ENCODE results near the gene RELT. TPM values are rescaled to one million over a fixed set of nuclear protein-coding genes. Genes with fewer than 3 reads are reported as not detected.

The RELT gene
- total and polyA plus RNA-seq, 7 donors: 0.28 to 9.3 (median 1.1) TPM

DNA sequence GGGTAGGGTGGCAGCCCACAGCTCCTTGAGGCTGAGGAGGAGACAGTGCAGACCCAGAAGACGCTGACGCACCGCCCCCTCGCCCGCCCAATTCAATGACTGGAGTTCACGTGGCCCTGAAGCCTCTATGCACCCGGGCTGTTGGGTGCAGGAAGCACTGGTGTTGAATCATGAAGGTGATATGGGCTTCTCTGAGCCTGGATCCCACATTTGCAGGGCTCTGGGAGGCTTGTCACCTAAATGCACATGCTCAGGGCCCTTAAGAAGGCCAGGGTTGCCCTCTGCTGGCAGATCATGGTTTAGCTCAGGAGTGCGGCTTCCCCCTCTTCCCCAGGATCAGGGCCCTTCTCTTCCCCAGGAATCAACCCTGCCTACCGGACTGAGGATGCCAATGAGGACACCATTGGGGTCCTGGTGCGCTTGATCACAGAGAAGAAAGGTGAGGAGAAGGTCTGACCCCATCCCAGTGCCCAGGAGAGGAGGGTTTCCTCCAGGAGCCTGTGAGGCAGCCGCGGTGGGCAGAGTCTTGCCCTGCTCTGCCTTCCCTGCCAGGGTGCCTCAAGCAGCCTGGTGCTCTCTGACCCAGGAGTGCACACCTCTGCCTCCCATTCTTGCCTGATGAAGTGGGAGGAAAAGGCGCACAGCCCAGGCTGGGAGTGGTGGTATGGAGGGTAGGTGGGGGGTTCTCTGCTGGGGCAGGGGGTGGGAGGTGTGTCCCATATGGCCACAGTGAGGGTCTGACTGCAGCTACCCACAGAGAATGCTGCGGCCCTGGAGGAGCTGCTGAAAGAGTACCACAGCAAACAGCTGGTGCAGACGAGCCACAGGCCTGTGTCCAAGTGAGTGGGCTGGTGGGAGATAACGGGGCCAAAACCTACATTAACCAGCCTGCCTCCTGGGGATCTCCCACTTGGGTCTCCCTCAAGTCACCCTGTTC lies 17.5 kb downstream of the RELT start:
- DNase-seq: peak; percentile 83
- no peak for TF ChIP-seq POLR2AphosphoS5 (IDR thresholded peaks at IDR 0.05)
- TF ChIP-seq, protein P1, sequence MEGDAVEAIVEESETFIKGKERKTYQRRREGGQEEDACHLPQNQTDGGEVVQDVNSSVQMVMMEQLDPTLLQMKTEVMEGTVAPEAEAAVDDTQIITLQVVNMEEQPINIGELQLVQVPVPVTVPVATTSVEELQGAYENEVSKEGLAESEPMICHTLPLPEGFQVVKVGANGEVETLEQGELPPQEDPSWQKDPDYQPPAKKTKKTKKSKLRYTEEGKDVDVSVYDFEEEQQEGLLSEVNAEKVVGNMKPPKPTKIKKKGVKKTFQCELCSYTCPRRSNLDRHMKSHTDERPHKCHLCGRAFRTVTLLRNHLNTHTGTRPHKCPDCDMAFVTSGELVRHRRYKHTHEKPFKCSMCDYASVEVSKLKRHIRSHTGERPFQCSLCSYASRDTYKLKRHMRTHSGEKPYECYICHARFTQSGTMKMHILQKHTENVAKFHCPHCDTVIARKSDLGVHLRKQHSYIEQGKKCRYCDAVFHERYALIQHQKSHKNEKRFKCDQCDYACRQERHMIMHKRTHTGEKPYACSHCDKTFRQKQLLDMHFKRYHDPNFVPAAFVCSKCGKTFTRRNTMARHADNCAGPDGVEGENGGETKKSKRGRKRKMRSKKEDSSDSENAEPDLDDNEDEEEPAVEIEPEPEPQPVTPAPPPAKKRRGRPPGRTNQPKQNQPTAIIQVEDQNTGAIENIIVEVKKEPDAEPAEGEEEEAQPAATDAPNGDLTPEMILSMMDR (IDR thresholded peaks at IDR 0.05): peak; percentile 58 to 82 (median 80)
- no peak for TF ChIP-seq POLR2A (IDR thresholded peaks at IDR 0.05)
- TF ChIP-seq EP300 (IDR thresholded peaks at IDR 0.05): no peak
- intact Hi-C loops (cut with DNase I): loop anchor here (1.0 to 5.0 kb wide), 3 partner anchors 42 to 206 kb away; no protein-coding TSS in a partner anchor
- 77 to 79% methylated on average over 16 of the region's 16 CpGs for WGBS, 2 donors
- Histone ChIP-seq H3K27ac (no peak overlapping the region), H3K27me3 (no peaks in the 10 kb centered on the region), H3K4me3 (no peak overlapping the region), H3K36me3 (no peaks in the 10 kb centered on the region), H3K9me3 (no peaks in the 10 kb centered on the region), H3K4me1 (no peaks in the 10 kb centered on the region)

DNA sequence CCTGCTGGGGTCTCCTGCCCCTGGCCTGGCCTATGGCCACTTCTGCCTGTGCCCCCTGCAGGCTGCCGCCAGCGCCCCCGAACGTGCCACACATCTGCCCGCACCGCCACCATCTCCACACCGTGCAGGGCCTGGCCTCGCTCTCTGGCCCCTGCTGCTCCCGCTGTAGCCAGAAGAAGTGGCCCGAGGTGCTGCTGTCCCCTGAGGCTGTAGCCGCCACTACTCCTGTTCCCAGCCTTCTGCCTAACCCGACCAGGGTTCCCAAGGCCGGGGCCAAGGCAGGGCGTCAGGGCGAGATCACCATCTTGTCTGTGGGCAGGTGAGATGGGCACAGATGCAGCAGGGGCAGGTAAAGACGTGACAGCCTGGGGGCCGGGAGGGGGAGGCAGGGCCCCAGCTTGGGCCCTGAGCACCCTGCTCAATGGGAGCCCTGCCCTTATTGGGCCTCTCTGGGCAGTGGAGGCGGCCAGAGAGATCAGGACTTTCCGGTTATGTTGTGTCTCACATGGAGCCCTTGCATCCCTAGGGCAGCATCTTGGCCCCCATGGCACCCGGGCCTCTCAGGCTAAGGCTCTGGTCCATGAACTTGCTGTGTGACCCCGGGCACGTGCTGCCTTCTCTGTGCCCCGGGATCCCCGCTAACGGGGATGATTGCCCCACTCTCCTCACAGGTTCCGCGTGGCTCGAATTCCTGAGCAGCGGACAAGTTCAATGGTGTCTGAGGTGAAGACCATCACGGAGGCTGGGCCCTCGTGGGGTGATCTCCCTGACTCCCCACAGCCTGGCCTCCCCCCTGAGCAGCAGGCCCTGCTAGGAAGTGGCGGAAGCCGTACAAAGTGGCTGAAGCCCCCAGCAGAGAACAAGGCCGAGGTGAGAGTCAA lies 18.5 kb downstream of the RELT start:
- Histone ChIP-seq H3K27me3 (no peaks in the 10 kb centered on the region), H3K4me1 (no peaks in the 10 kb centered on the region), H3K4me3 (no peak overlapping the region), H3K9me3 (no peaks in the 10 kb centered on the region), H3K36me3 (no peaks in the 10 kb centered on the region), H3K27ac (no peak overlapping the region)
- TF ChIP-seq POLR2AphosphoS5 (IDR thresholded peaks at IDR 0.05) (no peak), POLR2A (IDR thresholded peaks at IDR 0.05) (no peak), EP300 (IDR thresholded peaks at IDR 0.05) (no peak)
- TF ChIP-seq, protein P1 (IDR thresholded peaks at IDR 0.05): no peak
- 95% methylated on average over 34 of the region's 34 CpGs for WGBS, 2 donors
- intact Hi-C loops (cut with DNase I): loop anchor here (5.0 kb wide), 1 partner anchor 207 kb away; no protein-coding TSS in a partner anchor
- peak; percentile 55 for DNase-seq

DNA sequence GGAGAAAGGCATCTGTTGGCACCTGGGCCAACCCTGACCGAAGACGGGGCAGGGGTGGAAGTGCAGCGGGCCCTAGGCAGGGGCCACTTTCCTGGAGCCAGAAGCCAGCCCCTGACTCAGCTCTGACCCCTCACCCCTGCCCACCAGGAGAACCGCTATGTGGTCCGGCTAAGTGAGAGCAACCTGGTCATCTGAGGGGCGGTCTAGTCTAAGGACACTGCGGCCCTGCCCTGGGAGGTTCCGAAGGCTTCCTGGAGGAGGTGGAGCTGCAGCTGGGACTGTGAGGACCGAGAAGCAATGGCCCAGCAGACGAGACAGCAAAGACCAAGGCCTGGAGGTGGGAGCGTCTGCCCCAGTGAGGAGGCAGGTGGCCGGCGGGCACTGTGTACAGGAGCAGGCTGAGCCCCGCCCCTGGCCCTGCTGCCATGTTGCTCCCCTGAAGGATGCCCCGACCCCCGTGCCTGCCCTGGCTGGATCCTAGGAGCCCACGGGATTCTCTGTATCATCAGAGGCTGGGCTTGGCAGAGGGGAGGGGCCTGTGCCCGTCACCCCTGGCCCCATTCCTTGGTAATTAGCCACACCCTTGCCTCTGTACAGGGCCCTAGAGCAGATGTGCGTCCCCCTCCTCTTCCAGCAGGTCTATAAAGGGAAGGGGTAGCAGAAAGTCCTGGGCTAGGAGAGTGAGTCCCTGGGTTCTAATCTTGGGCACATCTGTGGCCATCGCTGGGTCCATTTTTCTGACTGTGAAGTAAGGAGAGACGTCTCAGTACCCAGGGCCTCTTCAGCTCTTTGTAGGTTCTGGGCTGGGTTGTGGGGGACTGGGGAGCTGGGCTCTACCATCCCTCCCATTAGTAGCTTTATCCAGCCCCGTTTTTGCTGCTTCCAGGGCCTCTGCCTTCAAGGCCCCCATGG lies 19.4 kb downstream of the RELT start:
- 74 to 88% methylated on average over 22 of the region's 22 CpGs for WGBS, 2 donors
- intact Hi-C loops (cut with DNase I): no loop called here

More for the DNA sequence above, 19.4 kb downstream of the RELT start:
- TF ChIP-seq, protein P1 (IDR thresholded peaks at IDR 0.05): no peak
- TF ChIP-seq POLR2A (IDR thresholded peaks at IDR 0.05): no peak
- no peaks in the 10 kb centered on the region for H3K9me3 ChIP-seq
- no peaks in the 10 kb centered on the region for H3K4me1 ChIP-seq
- H3K27me3 ChIP-seq: no peaks in the 10 kb centered on the region
- no peaks in the 10 kb centered on the region for H3K36me3 ChIP-seq
- no peak overlapping the region for H3K4me3 ChIP-seq
- no peak overlapping the region for H3K27ac ChIP-seq
- peak; percentile 61 for DNase-seq
